Measurements from ENCODE around the gene BCL2. TPM values are rescaled to one million over a fixed set of nuclear protein-coding genes. Genes with fewer than 3 reads are reported as not detected.

Gene BCL2
- total and polyA plus RNA-seq, 9 donors = 13.7 to 43.9 (median 35.7) TPM

DNA sequence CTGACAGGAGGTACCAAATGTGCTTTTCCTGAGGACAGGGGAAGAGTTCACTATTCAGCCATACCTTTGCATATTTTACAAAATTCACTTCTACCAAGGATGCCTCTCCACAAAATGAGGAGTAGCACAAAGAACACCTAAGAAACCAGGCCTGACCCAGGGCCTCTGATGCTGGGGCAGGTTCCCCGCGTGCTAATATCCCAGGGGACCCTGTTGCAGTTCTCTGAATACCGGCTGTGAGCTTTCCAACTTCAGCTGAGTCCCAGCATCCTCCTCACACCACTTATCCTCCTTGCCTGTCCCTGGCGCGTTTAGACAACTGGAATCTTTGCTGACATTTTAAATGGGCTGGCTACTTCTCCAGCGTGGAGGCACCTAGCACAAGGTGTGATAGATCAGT, 142.3 kb downstream of the BCL2 start:
- WGBS, 3 donors = 73 to 93% (median 81%) methylated on average over 6 of the region's 6 CpGs
- peaks cover 7% of the 10 kb centered on the region for H3K4me1 ChIP-seq (ENCODE audit: insufficient read depth)
- no peaks in the 10 kb centered on the region for H3K9me3 ChIP-seq
- H3K27me3 ChIP-seq = no peaks in the 10 kb centered on the region
- H3K36me3 ChIP-seq = no peaks in the 10 kb centered on the region
- no peak for DNase-seq
- H3K4me3 ChIP-seq = no peak overlapping the region
- intact Hi-C loops (cut with DNase I) = no loop called here
- no peak overlapping the region for H3K27ac ChIP-seq
- TF ChIP-seq CTCF (IDR thresholded peaks at IDR 0.05) = no peak

- 91 to 96% (median 93%) methylated on average over 2 of the region's 2 CpGs for WGBS, 3 donors
- no peak for DNase-seq
- no peak overlapping the region for H3K27ac ChIP-seq
Observed at GRCh38 chr18:63175264-63175663, 144.3 kb downstream of the BCL2 start.

DNA sequence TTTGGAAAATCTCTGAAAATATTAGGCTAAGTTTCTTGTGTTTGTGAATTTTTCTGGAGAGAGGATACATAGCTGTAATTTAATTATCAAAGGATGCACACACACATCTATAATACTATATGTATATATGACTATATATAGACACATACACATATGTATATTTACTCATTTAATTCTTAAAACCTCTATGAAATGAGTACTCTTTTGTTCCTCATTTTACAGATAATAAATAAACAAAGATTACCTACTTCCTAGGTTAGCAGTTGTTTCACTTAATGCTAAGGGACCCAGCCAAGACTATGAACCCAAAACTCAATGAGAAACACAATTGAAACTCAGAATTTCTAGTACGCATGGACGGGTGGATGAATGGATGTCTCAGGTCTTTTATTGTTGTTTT, 145.6 kb downstream of the BCL2 start:
- Histone ChIP-seq H3K4me1 (ENCODE audit: insufficient read depth) (peaks cover under 1% of the 10 kb centered on the region), H3K36me3 (no peaks in the 10 kb centered on the region), H3K4me3 (no peak overlapping the region), H3K27ac (no peak overlapping the region), H3K27me3 (no peaks in the 10 kb centered on the region), H3K9me3 (no peaks in the 10 kb centered on the region)
- TF ChIP-seq EP300 (IDR thresholded peaks at IDR 0.05) (no peak), CTCF (IDR thresholded peaks at IDR 0.05) (no peak), POLR2A (IDR thresholded peaks at IDR 0.05) (no peak)
- intact Hi-C loops (cut with DNase I) = no loop called here
- 82 to 87% (median 86%) methylated on average over 2 of the region's 2 CpGs for WGBS, 3 donors
- DNase-seq = no peak

More at GRCh38 chr18:63175264-63175663, 144.3 kb downstream of the BCL2 start:
- Histone ChIP-seq H3K36me3 (no peaks in the 10 kb centered on the region), H3K9me3 (no peaks in the 10 kb centered on the region), H3K27me3 (no peaks in the 10 kb centered on the region), H3K4me3 (no peak overlapping the region), H3K4me1 (ENCODE audit: insufficient read depth) (peaks cover 6% of the 10 kb centered on the region)
- intact Hi-C loops (cut with DNase I) = no loop called here
- no peak for TF ChIP-seq CTCF (IDR thresholded peaks at IDR 0.05)

DNA sequence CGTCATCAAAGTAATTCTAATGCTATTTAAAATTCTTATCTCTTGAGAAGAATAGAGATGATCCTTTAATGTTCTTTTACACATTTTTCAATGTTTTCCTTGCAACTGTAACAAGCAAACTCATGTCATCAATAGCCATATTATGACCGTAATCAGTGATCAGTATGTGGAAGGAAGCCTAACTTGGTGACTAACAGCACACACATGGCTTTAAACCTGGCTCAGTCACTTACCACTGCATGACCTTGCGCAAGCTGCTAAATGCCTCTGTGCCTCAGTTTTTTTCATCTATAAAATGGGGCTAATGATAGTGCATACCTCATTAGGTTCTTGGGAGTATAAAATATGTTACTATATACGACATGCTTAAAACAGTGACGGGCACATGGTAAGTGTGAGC, 149.7 kb downstream of the BCL2 start:
- no peaks in the 10 kb centered on the region for H3K9me3 ChIP-seq
- WGBS, 3 donors = 96 to 99% (median 98%) methylated on average over 5 of the region's 5 CpGs

More for the DNA sequence above, 149.7 kb downstream of the BCL2 start:
- Histone ChIP-seq H3K4me1 (ENCODE audit: insufficient read depth) (no peaks in the 10 kb centered on the region), H3K27me3 (no peaks in the 10 kb centered on the region), H3K36me3 (no peaks in the 10 kb centered on the region), H3K4me3 (no peak overlapping the region), H3K27ac (no peak overlapping the region)
- intact Hi-C loops (cut with DNase I) = no loop called here
- TF ChIP-seq CTCF (IDR thresholded peaks at IDR 0.05) (no peak), POLR2A (IDR thresholded peaks at IDR 0.05) (no peak), EP300 (IDR thresholded peaks at IDR 0.05) (no peak)
- no peak for DNase-seq

Measured in ovary (tissue), 9 donors.